ENCODE measurements around the gene TTC7B. TPM values are rescaled to one million over a fixed set of nuclear protein-coding genes. Genes with fewer than 3 reads are reported as not detected.

The TTC7B gene
- total RNA-seq, 1 donor from 2014 or later: 83.1 TPM

DNA sequence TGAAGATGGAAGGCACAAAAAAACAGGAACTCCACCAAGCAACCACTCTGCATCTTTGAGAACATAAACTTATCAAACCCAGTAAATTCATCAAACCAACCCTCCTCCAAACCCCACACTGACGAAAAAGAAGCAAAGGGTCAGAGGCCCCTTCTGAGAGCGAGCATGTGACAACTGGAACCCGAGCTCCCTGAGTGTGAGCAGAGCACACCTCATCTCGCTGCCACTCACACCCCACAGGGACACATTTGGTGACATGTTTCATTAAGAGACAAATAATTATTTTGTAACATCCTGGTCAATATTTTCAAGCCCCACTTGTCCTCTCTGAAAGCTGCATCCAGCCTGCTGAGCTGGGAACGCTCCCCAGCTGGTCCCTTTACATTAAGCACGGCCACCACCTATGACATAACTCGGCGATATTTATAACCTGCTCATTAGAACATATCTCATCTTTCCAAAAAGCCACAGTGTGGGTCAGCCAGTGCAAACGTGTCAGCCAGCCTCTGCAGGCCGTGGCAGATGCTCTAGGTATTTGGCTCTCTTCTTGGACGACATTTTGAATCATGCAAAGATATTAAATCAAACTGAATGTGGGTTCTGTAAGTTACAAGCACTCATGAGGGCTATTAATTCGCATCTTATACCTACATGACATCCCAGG, 120.1 kb downstream of the TTC7B start:
- Mint-ChIP-seq H3K4me1 (ENCODE audit: low read depth, unreplicated experiment) (peaks cover 53% of the 10 kb centered on the region), H3K36me3 (ENCODE audit: unreplicated experiment) (no peaks in the 10 kb centered on the region), H3K4me3 (ENCODE audit: unreplicated experiment) (no peak overlapping the region), H3K9me3 (ENCODE audit: unreplicated experiment) (peaks cover 4% of the 10 kb centered on the region), H3K27ac (ENCODE audit: unreplicated experiment) (peak overlapping the region; percentile 50), H3K27me3 (ENCODE audit: unreplicated experiment) (no peaks in the 10 kb centered on the region)
- TF ChIP-seq, protein P1, sequence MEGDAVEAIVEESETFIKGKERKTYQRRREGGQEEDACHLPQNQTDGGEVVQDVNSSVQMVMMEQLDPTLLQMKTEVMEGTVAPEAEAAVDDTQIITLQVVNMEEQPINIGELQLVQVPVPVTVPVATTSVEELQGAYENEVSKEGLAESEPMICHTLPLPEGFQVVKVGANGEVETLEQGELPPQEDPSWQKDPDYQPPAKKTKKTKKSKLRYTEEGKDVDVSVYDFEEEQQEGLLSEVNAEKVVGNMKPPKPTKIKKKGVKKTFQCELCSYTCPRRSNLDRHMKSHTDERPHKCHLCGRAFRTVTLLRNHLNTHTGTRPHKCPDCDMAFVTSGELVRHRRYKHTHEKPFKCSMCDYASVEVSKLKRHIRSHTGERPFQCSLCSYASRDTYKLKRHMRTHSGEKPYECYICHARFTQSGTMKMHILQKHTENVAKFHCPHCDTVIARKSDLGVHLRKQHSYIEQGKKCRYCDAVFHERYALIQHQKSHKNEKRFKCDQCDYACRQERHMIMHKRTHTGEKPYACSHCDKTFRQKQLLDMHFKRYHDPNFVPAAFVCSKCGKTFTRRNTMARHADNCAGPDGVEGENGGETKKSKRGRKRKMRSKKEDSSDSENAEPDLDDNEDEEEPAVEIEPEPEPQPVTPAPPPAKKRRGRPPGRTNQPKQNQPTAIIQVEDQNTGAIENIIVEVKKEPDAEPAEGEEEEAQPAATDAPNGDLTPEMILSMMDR (IDR thresholded peaks at IDR 0.05; ENCODE audit: partially characterized antibody, unreplicated experiment): no peak
- DNase-seq: no peak

DNA sequence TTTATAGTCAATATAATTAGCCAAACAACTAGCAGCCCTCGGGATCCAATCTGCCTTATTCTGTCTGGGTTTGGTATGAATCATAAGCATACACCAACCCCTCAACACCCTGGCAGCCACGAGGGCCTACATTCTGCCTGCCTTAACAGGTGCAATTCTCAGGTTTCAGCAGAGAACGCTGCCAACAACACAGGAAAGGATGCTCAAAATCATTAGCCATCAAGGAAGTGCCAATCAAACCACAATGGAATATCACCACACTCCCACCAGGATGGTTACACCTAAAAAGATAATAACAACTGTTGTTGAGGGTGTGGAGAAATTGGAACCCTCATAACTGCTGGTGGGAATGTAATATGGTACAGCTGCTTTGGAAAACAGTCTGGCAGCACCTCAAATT, 122.8 kb downstream of the TTC7B start:
- Mint-ChIP-seq H3K4me1 (ENCODE audit: low read depth, unreplicated experiment) (peaks cover 26% of the 10 kb centered on the region), H3K36me3 (ENCODE audit: unreplicated experiment) (no peaks in the 10 kb centered on the region), H3K27me3 (ENCODE audit: unreplicated experiment) (no peaks in the 10 kb centered on the region), H3K27ac (ENCODE audit: unreplicated experiment) (no peak overlapping the region), H3K9me3 (ENCODE audit: unreplicated experiment) (peaks cover 2% of the 10 kb centered on the region), H3K4me3 (ENCODE audit: unreplicated experiment) (no peak overlapping the region)
- TF ChIP-seq, protein P1 (IDR thresholded peaks at IDR 0.05; ENCODE audit: partially characterized antibody, unreplicated experiment): no peak
- no peak for DNase-seq

DNA sequence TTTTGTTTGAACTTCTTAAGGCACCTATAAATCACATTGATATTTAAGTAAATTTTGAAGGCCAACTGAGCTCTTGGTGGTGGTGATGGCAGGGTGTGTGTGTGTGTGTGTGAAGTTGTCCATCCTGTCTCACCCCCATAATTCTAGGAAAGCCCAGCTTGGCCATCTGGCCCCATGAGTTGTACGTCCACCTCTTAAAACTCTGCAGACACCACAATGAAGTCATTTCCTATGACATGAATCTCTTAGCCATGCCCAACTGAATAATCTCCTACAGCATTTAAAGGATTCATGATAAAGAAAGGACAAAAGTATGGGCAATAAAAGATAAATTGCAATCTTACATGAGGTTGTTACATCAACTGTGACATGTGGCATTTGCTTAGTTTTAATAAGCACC, 123.4 kb downstream of the TTC7B start:
- H3K4me3 Mint-ChIP-seq (ENCODE audit: unreplicated experiment): no peak overlapping the region
- H3K9me3 Mint-ChIP-seq (ENCODE audit: unreplicated experiment): peaks cover under 1% of the 10 kb centered on the region
- H3K27ac Mint-ChIP-seq (ENCODE audit: unreplicated experiment): no peak overlapping the region
- H3K4me1 Mint-ChIP-seq (ENCODE audit: low read depth, unreplicated experiment): peaks cover 21% of the 10 kb centered on the region
- H3K36me3 Mint-ChIP-seq (ENCODE audit: unreplicated experiment): no peaks in the 10 kb centered on the region
- no peaks in the 10 kb centered on the region for H3K27me3 Mint-ChIP-seq (ENCODE audit: unreplicated experiment)
- DNase-seq: no peak
- TF ChIP-seq, protein P1 (IDR thresholded peaks at IDR 0.05; ENCODE audit: partially characterized antibody, unreplicated experiment): no peak

DNA sequence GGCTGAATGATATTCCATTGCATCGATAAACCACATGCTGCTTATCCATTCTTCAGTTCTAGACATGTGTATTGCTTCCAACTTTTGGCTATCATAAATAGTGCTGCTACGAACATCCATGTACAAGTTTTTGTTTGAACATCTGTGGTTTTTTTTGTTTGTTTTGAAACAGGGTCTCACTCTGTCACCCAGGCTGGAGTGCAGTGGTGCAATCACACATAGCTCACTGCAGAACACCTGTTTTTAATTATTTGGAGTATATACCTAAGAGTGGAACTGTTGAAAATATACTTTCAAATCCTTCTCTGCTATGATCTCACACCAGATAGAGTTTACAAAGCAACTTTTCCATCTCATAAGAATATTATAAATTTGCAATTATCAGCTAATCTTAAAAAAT, 124.2 kb downstream of the TTC7B start:
- H3K4me1 Mint-ChIP-seq (ENCODE audit: low read depth, unreplicated experiment): peaks cover 16% of the 10 kb centered on the region
- no peaks in the 10 kb centered on the region for H3K27me3 Mint-ChIP-seq (ENCODE audit: unreplicated experiment)

DNA sequence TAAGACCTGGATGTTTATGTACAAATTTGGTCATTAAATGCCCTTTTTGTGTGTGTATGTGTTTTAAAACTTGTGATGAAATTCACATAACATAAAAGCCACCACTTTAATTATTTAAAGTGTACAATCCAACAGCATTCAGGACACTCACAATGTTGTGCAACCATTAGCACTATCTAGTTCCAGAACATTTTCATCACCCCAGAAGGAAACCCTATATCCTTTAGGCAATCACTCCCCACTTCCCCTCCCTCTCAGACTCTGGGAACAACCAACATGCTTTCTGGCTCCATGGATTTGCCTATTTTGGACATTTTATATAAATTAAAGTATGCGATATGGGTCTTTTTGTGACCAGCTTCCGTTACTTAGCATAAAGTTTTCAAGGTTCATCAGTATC, 124.6 kb downstream of the TTC7B start:
- Mint-ChIP-seq H3K4me3 (ENCODE audit: unreplicated experiment) (no peak overlapping the region), H3K9me3 (ENCODE audit: unreplicated experiment) (no peaks in the 10 kb centered on the region), H3K27me3 (ENCODE audit: unreplicated experiment) (no peaks in the 10 kb centered on the region), H3K27ac (ENCODE audit: unreplicated experiment) (no peak overlapping the region), H3K36me3 (ENCODE audit: unreplicated experiment) (no peaks in the 10 kb centered on the region), H3K4me1 (ENCODE audit: low read depth, unreplicated experiment) (peaks cover 13% of the 10 kb centered on the region)
- TF ChIP-seq, protein P1 (IDR thresholded peaks at IDR 0.05; ENCODE audit: partially characterized antibody, unreplicated experiment): no peak
- DNase-seq: no peak

More for the DNA sequence above, 124.2 kb downstream of the TTC7B start:
- Mint-ChIP-seq H3K27ac (ENCODE audit: unreplicated experiment) (no peak overlapping the region), H3K4me3 (ENCODE audit: unreplicated experiment) (no peak overlapping the region), H3K36me3 (ENCODE audit: unreplicated experiment) (no peaks in the 10 kb centered on the region), H3K9me3 (ENCODE audit: unreplicated experiment) (no peaks in the 10 kb centered on the region)
- TF ChIP-seq, protein P1 (IDR thresholded peaks at IDR 0.05; ENCODE audit: partially characterized antibody, unreplicated experiment): no peak
- DNase-seq: no peak
